ENCODE data around the gene CFAP54.
"Not testable (repeated sequence)": the region's sequence is repeated elsewhere in the genome, so short reads cannot be mapped to it uniquely, and the experiment has no call there.

The CFAP54 gene

DNA sequence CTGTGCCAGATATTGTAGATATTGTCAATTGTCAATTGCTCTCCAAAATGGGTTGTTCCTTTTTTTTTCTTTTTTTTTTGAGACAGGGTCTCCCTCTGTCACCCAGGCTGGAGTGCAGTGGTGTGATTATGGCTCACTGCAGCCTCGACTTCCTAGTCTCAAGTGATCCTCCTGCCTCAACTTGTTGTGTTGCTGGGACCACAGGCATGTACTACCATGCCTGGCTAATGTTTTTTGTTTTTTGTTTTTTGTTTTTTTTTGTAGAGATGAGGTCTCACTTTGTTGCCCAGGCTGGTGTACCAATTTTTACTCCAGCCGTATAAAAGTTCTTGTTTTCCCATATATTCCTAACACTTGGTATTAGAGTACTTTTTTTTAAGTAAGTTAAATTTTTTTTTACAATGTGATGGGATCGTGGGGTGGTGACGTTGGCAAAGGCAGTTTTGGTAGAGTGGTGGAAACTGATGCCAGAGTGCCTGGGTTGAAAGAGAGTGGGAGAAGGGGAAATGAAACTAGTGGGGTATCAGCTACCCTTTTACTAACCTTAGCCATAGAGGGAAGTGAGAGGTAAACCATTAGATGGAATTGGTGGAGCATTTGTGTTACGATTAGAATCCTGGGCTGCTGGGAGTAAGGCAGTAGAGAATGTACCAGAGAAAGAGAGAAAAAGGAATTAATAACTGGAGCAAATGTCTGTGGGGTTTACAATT, 33.0 kb upstream of the CFAP54 start:
- TF ChIP-seq CTCF (IDR thresholded peaks at IDR 0.05; ENCODE audit: insufficient read depth, low read length, poor library complexity, severe bottlenecking), result no peak
- no peak overlapping the region for H3K4me3 ChIP-seq (replicated peaks; ENCODE audit: low read depth, low read length)
- no peaks in the 10 kb centered on the region for H3K27me3 ChIP-seq (replicated peaks; ENCODE audit: control insufficient read depth, insufficient read depth, low read length)
- no peaks in the 10 kb centered on the region for H3K36me3 ChIP-seq (ENCODE audit: control insufficient read depth, insufficient read depth, low read length)
- peak; percentile 32 for DNase-seq (ENCODE audit: extremely low read depth, insufficient read length)

GRCh38 chr12:96457191-96457930, 32.0 kb upstream of the CFAP54 start:
- DNase-seq (ENCODE audit: extremely low read depth, insufficient read length), result no peak
- no peaks in the 10 kb centered on the region for H3K27me3 ChIP-seq (replicated peaks; ENCODE audit: control insufficient read depth, insufficient read depth, low read length)

DNA sequence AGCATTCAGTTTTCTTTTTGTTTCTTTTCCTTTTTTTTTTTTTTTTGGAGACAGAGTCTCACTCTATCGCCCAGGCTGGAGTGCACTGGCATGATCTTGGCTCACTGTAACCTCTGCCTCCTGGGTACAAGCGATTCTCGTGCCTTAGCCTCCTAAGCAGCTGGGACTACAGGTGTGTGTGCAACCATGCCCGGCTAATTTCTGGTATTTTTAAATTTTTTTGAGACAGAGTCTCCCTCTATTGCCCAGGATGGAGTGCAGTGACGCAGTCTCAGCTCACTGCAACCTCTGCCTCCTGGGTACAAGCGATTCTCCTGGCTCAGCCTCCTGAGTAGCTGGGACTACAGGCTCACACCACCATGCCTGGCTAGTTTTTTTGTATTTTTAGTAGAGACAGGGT, 30.1 kb upstream of the CFAP54 start:
- DNase-seq (ENCODE audit: extremely low read depth, insufficient read length); H3K27me3 ChIP-seq (replicated peaks; ENCODE audit: control insufficient read depth, insufficient read depth, low read length); H3K4me3 ChIP-seq (replicated peaks; ENCODE audit: low read depth, low read length): not testable (repeated sequence)

More at GRCh38 chr12:96457191-96457930, 32.0 kb upstream of the CFAP54 start:
- Histone ChIP-seq H3K4me3 (replicated peaks; ENCODE audit: low read depth, low read length) (no peak overlapping the region), H3K36me3 (ENCODE audit: control insufficient read depth, insufficient read depth, low read length) (no peaks in the 10 kb centered on the region)
- TF ChIP-seq CTCF (IDR thresholded peaks at IDR 0.05; ENCODE audit: insufficient read depth, low read length, poor library complexity, severe bottlenecking), result no peak

GRCh38 chr12:96462571-96463280, 26.7 kb upstream of the CFAP54 start:
- no peak overlapping the region for H3K4me3 ChIP-seq (replicated peaks; ENCODE audit: low read depth, low read length)
- H3K27me3 ChIP-seq (replicated peaks; ENCODE audit: control insufficient read depth, insufficient read depth, low read length), result no peaks in the 10 kb centered on the region
- H3K36me3 ChIP-seq (ENCODE audit: control insufficient read depth, insufficient read depth, low read length), result no peaks in the 10 kb centered on the region
- TF ChIP-seq CTCF (IDR thresholded peaks at IDR 0.05; ENCODE audit: insufficient read depth, low read length, poor library complexity, severe bottlenecking), result no peak
- DNase-seq (ENCODE audit: extremely low read depth, insufficient read length), result no peak

More for the DNA sequence above, 30.1 kb upstream of the CFAP54 start:
- H3K36me3 ChIP-seq (ENCODE audit: control insufficient read depth, insufficient read depth, low read length), result not testable (repeated sequence)

DNA sequence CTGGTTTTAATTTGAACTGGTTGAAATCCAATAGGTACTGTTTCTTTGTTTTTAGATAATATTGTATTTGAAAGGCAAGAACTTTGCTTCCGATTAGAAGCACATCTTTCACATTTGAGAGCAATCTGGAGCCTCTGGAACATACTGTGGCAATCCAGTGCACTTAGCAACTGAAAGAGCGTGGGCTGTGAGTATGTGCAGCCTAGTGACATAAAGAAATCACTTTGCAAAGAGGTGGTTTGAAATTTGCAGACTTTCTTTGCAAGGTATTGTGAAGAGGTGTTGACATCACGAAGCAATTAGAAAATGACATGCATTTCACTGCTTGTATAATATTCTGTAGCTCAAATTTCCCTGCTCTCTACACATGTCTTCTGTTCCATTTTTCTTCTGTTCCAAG, 23.5 kb upstream of the CFAP54 start:
- Histone ChIP-seq H3K27me3 (replicated peaks; ENCODE audit: control insufficient read depth, insufficient read depth, low read length) (no peaks in the 10 kb centered on the region), H3K36me3 (ENCODE audit: control insufficient read depth, insufficient read depth, low read length) (no peaks in the 10 kb centered on the region), H3K4me3 (replicated peaks; ENCODE audit: low read depth, low read length) (no peak overlapping the region)
- no peak for DNase-seq (ENCODE audit: extremely low read depth, insufficient read length)
- TF ChIP-seq CTCF (IDR thresholded peaks at IDR 0.05; ENCODE audit: insufficient read depth, low read length, poor library complexity, severe bottlenecking), result no peak

Data from GM06990 (cell line).